ENCODE measurements around the gene NRXN3. TPM values are rescaled to one million over a fixed set of nuclear protein-coding genes. Genes with fewer than 3 reads are reported as not detected.

Gene NRXN3
- total and polyA plus RNA-seq, 4 donors, result 0.07 to 1.2 (median 0.23) TPM

GRCh38 chr14:79084861-79085260 is 914.7 kb downstream of the NRXN3 start:
- no peak overlapping the region for H3K27ac ChIP-seq (ENCODE audit: low read depth in 1 of 2, low read length in 2 of 2)
- H3K4me1 ChIP-seq (ENCODE audit: control insufficient read depth in 4 of 4, insufficient read depth in 4 of 4, low read length in 3 of 4), result peaks cover 0 to 2% (median 0%) of the 10 kb centered on the region in 4 donors
- H3K9ac ChIP-seq (ENCODE audit: low read depth in 1 of 2, low read length in 2 of 2), result no peak overlapping the region
- no peaks in the 10 kb centered on the region for H3K9me3 ChIP-seq (ENCODE audit: control insufficient read depth in 4 of 4, low read length in 3 of 4)
- TF ChIP-seq MAX (IDR thresholded peaks at IDR 0.05) (no peak), REST (IDR thresholded peaks at IDR 0.05) (no peak), GABPA (IDR thresholded peaks at IDR 0.05 in 1 of 2, conservative IDR thresholded peaks at IDR 0.05 in 1 of 2) (no peak), FOXA1 (IDR thresholded peaks at IDR 0.05) (no peak), RXRA (IDR thresholded peaks at IDR 0.05) (no peak), RAD21 (IDR thresholded peaks at IDR 0.05) (no peak), TAF1 (conservative IDR thresholded peaks at IDR 0.05) (no peak), YY1 (IDR thresholded peaks at IDR 0.05) (no peak), JUND (IDR thresholded peaks at IDR 0.05) (no peak), HNF4G (IDR thresholded peaks at IDR 0.05) (no peak), FOXA2 (IDR thresholded peaks at IDR 0.05) (no peak), ZBTB33 (IDR thresholded peaks at IDR 0.05) (no peak), ATF3 (IDR thresholded peaks at IDR 0.05) (no peak), CTCF (IDR thresholded peaks at IDR 0.05; ENCODE audit: low read depth, low read length, missing input control) (no peak), HNF4A (conservative IDR thresholded peaks at IDR 0.05) (no peak), NR2F2 (IDR thresholded peaks at IDR 0.05) (no peak), SP1 (IDR thresholded peaks at IDR 0.05) (no peak), EGR1 (IDR thresholded peaks at IDR 0.05; ENCODE audit: low read depth in 2 of 2) (no peak)
- no peaks in the 10 kb centered on the region for H3K36me3 ChIP-seq (ENCODE audit: control insufficient read depth in 4 of 4, insufficient read depth in 3 of 4, low read depth in 1 of 4, low read length in 3 of 4)
- H3K27me3 ChIP-seq (ENCODE audit: control insufficient read depth in 4 of 4, insufficient read depth in 4 of 4, low read length in 3 of 4), result peaks cover 0 to 6% (median 0%) of the 10 kb centered on the region in 4 donors
- WGBS, result 59% methylated on average over 4 of the region's 4 CpGs
- no peak for DNase-seq (ENCODE audit: low spot score)
- no peak overlapping the region for H3K4me3 ChIP-seq (ENCODE audit: low read depth in 1 of 3, low read length in 3 of 3)
